OCI-LY1 (cell line): ENCODE measurements around the gene CACNA2D4.

Source experiments
- EZH2 ChIP-seq: fragments of 200-600 bp; sonication (generic), shearing (Covaris generic); IDR thresholded peaks from 2 replicates; pipeline ENCODE4 v1.8.0; 2017; ENCODE audit warnings: borderline replicate concordance, mixed run types, mild to moderate bottlenecking, antibody characterized with exemption, low read length, moderate library complexity, mixed read lengths
- TF ChIP-seq, protein P1 (sequence below): fragments of 200-600 bp; sonication (generic), shearing (Covaris generic); IDR thresholded peaks from 2 replicates; pipeline ENCODE4 v1.5.1; 2017; ENCODE audit warnings: mild to moderate bottlenecking, antibody characterized with exemption, low read length, moderate library complexity, mixed read lengths

DNA sequence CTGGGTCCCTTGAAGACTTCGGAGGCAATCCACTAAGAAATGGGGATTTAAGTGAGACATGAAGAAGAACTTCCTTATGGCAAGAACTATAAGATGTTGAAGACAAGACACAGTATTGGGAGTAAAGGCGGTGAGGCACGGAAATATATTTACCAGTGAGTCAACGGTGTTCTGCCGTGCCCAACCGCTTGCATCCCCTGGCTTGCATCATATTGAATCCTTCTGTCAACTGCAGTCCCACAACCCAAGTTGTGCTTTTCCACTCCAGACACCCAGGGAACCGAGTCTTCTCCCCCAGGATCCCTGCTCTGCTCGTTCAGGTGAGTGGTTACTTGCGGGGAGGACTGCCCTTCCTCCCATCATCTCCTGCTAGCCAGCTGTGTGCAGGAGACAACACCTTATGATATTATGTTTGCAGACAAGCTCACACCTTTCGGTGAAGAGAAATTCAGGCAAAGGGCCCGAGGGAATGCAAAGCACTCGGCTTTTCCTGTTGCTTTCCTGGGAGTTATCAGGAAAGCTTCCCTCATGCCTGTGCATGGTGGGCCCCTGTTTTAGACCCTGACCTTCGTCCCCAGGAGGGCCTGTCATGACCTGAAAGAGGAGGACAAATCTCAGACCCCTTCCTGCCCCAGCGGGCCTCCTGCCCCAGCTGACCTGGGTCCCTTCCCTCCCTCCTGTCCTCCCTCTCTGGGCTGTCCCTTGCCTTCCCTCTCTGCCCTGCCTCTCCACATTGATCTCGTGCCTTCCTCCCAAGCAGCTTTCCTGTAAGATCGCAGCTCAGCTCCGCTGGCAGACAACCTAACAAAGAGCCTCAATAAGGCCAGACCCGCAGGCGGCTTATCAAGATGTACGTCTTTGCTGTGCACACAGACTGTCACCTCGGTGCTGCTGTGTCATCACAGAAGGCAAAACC, 102.4 kb downstream of the CACNA2D4 start:
- TF ChIP-seq, protein P1, sequence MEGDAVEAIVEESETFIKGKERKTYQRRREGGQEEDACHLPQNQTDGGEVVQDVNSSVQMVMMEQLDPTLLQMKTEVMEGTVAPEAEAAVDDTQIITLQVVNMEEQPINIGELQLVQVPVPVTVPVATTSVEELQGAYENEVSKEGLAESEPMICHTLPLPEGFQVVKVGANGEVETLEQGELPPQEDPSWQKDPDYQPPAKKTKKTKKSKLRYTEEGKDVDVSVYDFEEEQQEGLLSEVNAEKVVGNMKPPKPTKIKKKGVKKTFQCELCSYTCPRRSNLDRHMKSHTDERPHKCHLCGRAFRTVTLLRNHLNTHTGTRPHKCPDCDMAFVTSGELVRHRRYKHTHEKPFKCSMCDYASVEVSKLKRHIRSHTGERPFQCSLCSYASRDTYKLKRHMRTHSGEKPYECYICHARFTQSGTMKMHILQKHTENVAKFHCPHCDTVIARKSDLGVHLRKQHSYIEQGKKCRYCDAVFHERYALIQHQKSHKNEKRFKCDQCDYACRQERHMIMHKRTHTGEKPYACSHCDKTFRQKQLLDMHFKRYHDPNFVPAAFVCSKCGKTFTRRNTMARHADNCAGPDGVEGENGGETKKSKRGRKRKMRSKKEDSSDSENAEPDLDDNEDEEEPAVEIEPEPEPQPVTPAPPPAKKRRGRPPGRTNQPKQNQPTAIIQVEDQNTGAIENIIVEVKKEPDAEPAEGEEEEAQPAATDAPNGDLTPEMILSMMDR = no peak
- TF ChIP-seq EZH2 = no peak
